ENCODE results near the gene OBI1.

DNA sequence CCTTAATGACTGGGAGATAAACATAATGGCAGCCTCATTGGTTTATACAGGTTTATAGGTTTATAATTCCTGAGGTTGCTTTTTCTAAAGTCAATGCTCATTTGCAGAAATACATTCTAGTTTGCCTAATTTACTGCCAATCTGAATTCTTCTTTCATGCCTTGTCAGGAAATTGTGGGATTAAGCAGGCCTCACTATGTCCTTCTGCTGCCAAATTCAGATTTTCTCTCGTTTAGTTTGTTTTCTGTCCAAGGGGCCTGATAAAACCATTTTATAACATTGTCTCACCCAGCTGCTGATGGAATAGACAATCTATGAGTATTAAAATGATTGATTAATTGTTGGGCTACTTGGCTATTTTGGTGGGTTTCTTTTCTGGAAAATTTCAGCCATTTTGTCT lies 42.4 kb upstream of the OBI1 start:
- no peak for TF ChIP-seq EZH2 (IDR thresholded peaks at IDR 0.05; ENCODE audit: low read length, missing control alignments)
- TF ChIP-seq, protein P1, sequence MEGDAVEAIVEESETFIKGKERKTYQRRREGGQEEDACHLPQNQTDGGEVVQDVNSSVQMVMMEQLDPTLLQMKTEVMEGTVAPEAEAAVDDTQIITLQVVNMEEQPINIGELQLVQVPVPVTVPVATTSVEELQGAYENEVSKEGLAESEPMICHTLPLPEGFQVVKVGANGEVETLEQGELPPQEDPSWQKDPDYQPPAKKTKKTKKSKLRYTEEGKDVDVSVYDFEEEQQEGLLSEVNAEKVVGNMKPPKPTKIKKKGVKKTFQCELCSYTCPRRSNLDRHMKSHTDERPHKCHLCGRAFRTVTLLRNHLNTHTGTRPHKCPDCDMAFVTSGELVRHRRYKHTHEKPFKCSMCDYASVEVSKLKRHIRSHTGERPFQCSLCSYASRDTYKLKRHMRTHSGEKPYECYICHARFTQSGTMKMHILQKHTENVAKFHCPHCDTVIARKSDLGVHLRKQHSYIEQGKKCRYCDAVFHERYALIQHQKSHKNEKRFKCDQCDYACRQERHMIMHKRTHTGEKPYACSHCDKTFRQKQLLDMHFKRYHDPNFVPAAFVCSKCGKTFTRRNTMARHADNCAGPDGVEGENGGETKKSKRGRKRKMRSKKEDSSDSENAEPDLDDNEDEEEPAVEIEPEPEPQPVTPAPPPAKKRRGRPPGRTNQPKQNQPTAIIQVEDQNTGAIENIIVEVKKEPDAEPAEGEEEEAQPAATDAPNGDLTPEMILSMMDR (conservative IDR thresholded peaks at IDR 0.05 in 1 of 2, IDR thresholded peaks at IDR 0.05 in 1 of 2; ENCODE audit: low read depth in 1 of 2, low read length in 2 of 2), result no peak
